Uterus (tissue), 2 donors: ENCODE measurements around the gene FOXO1.

Experiments used
- CTCF ChIP-seq, 4 experiments: fragments of 200-600 bp in 2 of 4; fragments of 450-650 bp in 2 of 4; sonication (generic) in 2 of 4; IDR thresholded peaks; one replicate each; pipeline ENCODE4 v1.5.1; 2016 to 2019; ENCODE audit warnings: antibody characterized with exemption in 4 of 4, mild to moderate bottlenecking in 2 of 4, moderate library complexity in 1 of 4
- POLR2A ChIP-seq, 2 donors: fragments of 450-650 bp; IDR thresholded peaks; one replicate each; pipeline ENCODE4 v1.6.1; 2016; ENCODE audit warnings: antibody characterized with exemption in 2 of 2, mild to moderate bottlenecking in 1 of 2, moderate library complexity in 1 of 2

GRCh38 chr13:40558656-40559055, 107.8 kb downstream of the FOXO1 start:
- TF ChIP-seq CTCF (IDR thresholded peaks at IDR 0.05) (no peak), POLR2A (IDR thresholded peaks at IDR 0.05) (no peak)
